WTC11 (cell line): ENCODE data around the gene MSI2.

Experiments
- ETV6 ChIP-seq: sonication (generic); formaldehyde crosslinking; IDR thresholded peaks from 2 replicates; pipeline ENCODE4 v1.8.1; 2022; ENCODE audit warnings: mild to moderate bottlenecking, missing genetic modification reagents
- NFE2L1 ChIP-seq: sonication (generic); formaldehyde crosslinking; IDR thresholded peaks from 2 replicates; pipeline ENCODE4 v1.8.1; 2023; ENCODE audit warnings: missing genetic modification reagents
- ZNF317 ChIP-seq: sonication (generic); formaldehyde crosslinking; IDR thresholded peaks from 2 replicates; pipeline ENCODE4 v1.8.1; 2023; ENCODE audit warnings: low read depth, mild to moderate bottlenecking, moderate library complexity, missing genetic modification reagents, borderline replicate concordance
- TF ChIP-seq, protein P1 (sequence below): fragments of 200-600 bp; IDR thresholded peaks from 2 replicates; pipeline ENCODE4 v1.8.0; 2022; ENCODE audit warnings: antibody characterized with exemption

DNA sequence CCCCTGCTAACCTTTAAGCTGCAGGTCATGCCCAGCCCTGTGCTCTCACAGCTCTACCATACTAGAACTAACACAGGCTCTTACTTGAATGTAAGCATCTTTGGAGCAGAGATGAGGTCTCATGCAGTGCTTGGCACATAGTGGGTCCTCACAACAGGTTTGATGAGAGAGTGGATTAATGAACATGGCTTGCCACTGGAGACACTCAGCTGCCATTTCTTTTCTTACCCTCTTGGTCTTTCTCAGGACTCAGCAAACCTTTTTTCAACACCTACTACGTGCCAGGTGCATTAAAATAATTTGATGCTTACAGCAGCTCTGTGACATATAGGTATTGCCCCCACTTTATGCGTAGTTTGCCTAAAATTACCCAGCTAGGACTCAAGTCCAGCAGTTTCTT, 133.2 kb downstream of the MSI2 start:
- no peak for TF ChIP-seq ETV6 (CRISPR knock-in tag)
- no peak for TF ChIP-seq NFE2L1
- TF ChIP-seq, protein P1, sequence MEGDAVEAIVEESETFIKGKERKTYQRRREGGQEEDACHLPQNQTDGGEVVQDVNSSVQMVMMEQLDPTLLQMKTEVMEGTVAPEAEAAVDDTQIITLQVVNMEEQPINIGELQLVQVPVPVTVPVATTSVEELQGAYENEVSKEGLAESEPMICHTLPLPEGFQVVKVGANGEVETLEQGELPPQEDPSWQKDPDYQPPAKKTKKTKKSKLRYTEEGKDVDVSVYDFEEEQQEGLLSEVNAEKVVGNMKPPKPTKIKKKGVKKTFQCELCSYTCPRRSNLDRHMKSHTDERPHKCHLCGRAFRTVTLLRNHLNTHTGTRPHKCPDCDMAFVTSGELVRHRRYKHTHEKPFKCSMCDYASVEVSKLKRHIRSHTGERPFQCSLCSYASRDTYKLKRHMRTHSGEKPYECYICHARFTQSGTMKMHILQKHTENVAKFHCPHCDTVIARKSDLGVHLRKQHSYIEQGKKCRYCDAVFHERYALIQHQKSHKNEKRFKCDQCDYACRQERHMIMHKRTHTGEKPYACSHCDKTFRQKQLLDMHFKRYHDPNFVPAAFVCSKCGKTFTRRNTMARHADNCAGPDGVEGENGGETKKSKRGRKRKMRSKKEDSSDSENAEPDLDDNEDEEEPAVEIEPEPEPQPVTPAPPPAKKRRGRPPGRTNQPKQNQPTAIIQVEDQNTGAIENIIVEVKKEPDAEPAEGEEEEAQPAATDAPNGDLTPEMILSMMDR: no peak
- TF ChIP-seq ZNF317 (CRISPR knock-in tag): no peak
